Endothelial cell (in vitro differentiated cells): ENCODE results near the gene ITPK1. TPM values are rescaled to one million over a fixed set of nuclear protein-coding genes. Genes with fewer than 3 reads are reported as not detected.

ENCODE experiments used
- DNase-seq: peaks from one replicate; pipeline ENCODE4 v3.0.0; 2021; ENCODE audit warnings: low spot score
- H3K27ac Mint-ChIP-seq: one replicate; pipeline ENCODE4 v1.8.0; 2021; ENCODE audit warnings: mixed read lengths, inconsistent platforms; ENCODE audit not compliant: unreplicated experiment
- H3K27me3 Mint-ChIP-seq: one replicate; pipeline ENCODE4 v1.8.0; 2021; ENCODE audit warnings: mild to moderate bottlenecking, moderate library complexity, mixed read lengths, inconsistent platforms; ENCODE audit not compliant: unreplicated experiment
- H3K36me3 Mint-ChIP-seq: one replicate; pipeline ENCODE4 v1.8.0; 2021; ENCODE audit warnings: mild to moderate bottlenecking, low read depth, mixed read lengths, inconsistent platforms; ENCODE audit not compliant: unreplicated experiment
- H3K4me1 Mint-ChIP-seq: one replicate; pipeline ENCODE4 v1.8.0; 2021; ENCODE audit warnings: mild to moderate bottlenecking, mixed read lengths, inconsistent platforms; ENCODE audit not compliant: unreplicated experiment
- H3K4me3 Mint-ChIP-seq: one replicate; pipeline ENCODE4 v1.8.0; 2021; ENCODE audit warnings: mild to moderate bottlenecking, mixed read lengths, inconsistent platforms; ENCODE audit not compliant: unreplicated experiment
- H3K9me3 Mint-ChIP-seq: one replicate; pipeline ENCODE4 v1.8.0; 2021; ENCODE audit warnings: mixed read lengths, inconsistent platforms; ENCODE audit not compliant: unreplicated experiment
- CTCF ChIP-seq: fragments of 200-600 bp; sonication (generic); IDR thresholded peaks from one replicate; pipeline ENCODE4 v1.5.0; 2021; ENCODE audit warnings: antibody characterized with exemption; ENCODE audit not compliant: unreplicated experiment
- total RNA-seq: library from RNA; stranded (reverse); fragmentation: NEBNext Ultra II Directional; extraction: Animal tissue kit (Norgen Biotek cat#: 25700); gene quantifications from one replicate; pipeline ENCODE4 v1.2.1, GENCODE V29; 2021; ENCODE audit not compliant: unreplicated experiment

Gene ITPK1
- total RNA-seq, 1 donor from 2014 or later = 39.2 TPM

- no peak overlapping the region for H3K4me3 Mint-ChIP-seq
- no peak for TF ChIP-seq CTCF
- H3K9me3 Mint-ChIP-seq = no peaks in the 10 kb centered on the region
- H3K36me3 Mint-ChIP-seq = peaks cover 4% of the 10 kb centered on the region
- DNase-seq = no peak
- no peak overlapping the region for H3K27ac Mint-ChIP-seq
- no peaks in the 10 kb centered on the region for H3K4me1 Mint-ChIP-seq
- H3K27me3 Mint-ChIP-seq = peaks cover 7% of the 10 kb centered on the region
Observed at GRCh38 chr14:92950193-92950540, 165.6 kb downstream of the ITPK1 start.

DNA sequence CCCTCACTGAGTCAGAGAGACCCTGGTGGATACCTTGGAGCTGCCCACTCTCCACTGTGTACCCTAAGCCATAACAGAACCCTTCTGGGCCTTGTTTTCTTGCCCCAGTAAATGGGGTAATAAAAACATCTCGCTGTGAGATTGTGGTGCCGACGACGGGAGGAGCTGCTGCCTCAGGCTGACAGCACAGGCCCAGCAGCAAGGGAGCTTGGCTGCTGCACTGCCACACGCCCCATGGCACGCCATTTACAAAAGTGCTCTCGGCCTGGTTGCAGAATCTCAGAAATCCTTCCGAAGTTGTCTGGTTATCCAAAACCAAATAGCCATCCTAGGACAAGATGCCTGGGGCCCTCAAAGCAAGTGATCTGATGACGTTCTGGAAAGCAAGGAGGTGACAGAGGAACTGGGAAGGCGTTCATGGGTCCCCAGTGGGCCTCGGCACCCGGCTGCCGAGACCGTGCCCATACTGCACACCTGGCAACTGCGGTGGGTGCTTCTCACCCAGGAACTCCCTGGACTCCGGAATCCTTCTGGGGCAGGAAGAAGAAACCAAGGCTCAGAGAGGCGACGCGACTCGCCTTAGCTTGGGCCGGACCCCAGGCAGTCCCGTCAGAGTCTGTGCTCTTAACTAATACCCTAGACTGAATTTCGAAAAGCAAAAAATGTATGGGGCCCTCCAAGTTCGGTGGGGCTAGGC lies 166.1 kb downstream of the ITPK1 start:
- H3K4me1 Mint-ChIP-seq = peaks cover under 1% of the 10 kb centered on the region
- H3K36me3 Mint-ChIP-seq = peaks cover 6% of the 10 kb centered on the region

GRCh38 chr14:92948647-92949046 lies 167.1 kb downstream of the ITPK1 start:
- peaks cover 13% of the 10 kb centered on the region for H3K27me3 Mint-ChIP-seq
- H3K36me3 Mint-ChIP-seq = peaks cover 11% of the 10 kb centered on the region
- H3K9me3 Mint-ChIP-seq = no peaks in the 10 kb centered on the region
- TF ChIP-seq CTCF = no peak
- no peak overlapping the region for H3K4me3 Mint-ChIP-seq
- DNase-seq = no peak
- no peak overlapping the region for H3K27ac Mint-ChIP-seq
- H3K4me1 Mint-ChIP-seq = peaks cover 2% of the 10 kb centered on the region

More for the DNA sequence above, 166.1 kb downstream of the ITPK1 start:
- Mint-ChIP-seq H3K27me3 (peaks cover 8% of the 10 kb centered on the region), H3K9me3 (no peaks in the 10 kb centered on the region), H3K27ac (no peak overlapping the region), H3K4me3 (no peak overlapping the region)
- no peak for DNase-seq
- no peak for TF ChIP-seq CTCF

- Mint-ChIP-seq H3K36me3 (peaks cover 11% of the 10 kb centered on the region), H3K9me3 (no peaks in the 10 kb centered on the region), H3K4me3 (no peak overlapping the region), H3K27me3 (peaks cover 10% of the 10 kb centered on the region), H3K27ac (no peak overlapping the region), H3K4me1 (peaks cover 2% of the 10 kb centered on the region)
- no peak for TF ChIP-seq CTCF
- DNase-seq = no peak
Observed at GRCh38 chr14:92946847-92947545, 168.7 kb downstream of the ITPK1 start.
